Spleen (tissue), 11 donors: ENCODE measurements around the gene RNASEH2C. TPM values are rescaled to one million over a fixed set of nuclear protein-coding genes. Genes with fewer than 3 reads are reported as not detected.
A peak's percentile ranks its signal among the peaks of the same experiment; 100 is the strongest.
"Not testable (repeated sequence)": the region's sequence is repeated elsewhere in the genome, so short reads cannot be mapped to it uniquely, and the experiment has no call there.

Experiments
- DNase-seq: peaks from one replicate; pipeline ENCODE4 v3.0.0-alpha.2; 2020
- H3K27ac ChIP-seq, 8 donors: fragments of 200-600 bp; sonication (generic) in 7 of 8; 1 replicate in 4 of 8; 2 replicates in 4 of 8; pipeline versions ENCODE4 v1.5.0 to v1.8.0; 2016 to 2021; ENCODE audit warnings: inconsistent platforms in 4 of 8, mild to moderate bottlenecking in 4 of 8, moderate library complexity in 1 of 8
- H3K27me3 ChIP-seq, 7 donors: fragments of 200-600 bp; sonication (generic) in 6 of 7; replicated peaks in 1 of 7; 1 replicate in 4 of 7; 2 replicates in 3 of 7; pipeline versions ENCODE4 v1.5.0 to v1.8.0; 2016 to 2021; ENCODE audit warnings: inconsistent platforms in 3 of 7, mild to moderate bottlenecking in 1 of 7
- H3K36me3 ChIP-seq, 6 donors: fragments of 200-600 bp; sonication (generic) in 5 of 6; 1 replicate in 4 of 6; 2 replicates in 2 of 6; pipeline versions ENCODE4 v1.5.0 to v1.8.0; 2016 to 2021; ENCODE audit warnings: inconsistent platforms in 2 of 6
- H3K4me1 ChIP-seq, 6 donors: fragments of 200-600 bp; sonication (generic) in 5 of 6; 1 replicate in 3 of 6; 2 replicates in 3 of 6; pipeline versions ENCODE4 v1.5.0 to v1.8.0; 2016 to 2021; ENCODE audit warnings: inconsistent platforms in 3 of 6
- H3K4me3 ChIP-seq, 8 donors: fragments of 200-600 bp; sonication (generic) in 7 of 8; 1 replicate in 4 of 8; 2 replicates in 4 of 8; pipeline versions ENCODE4 v1.5.0 to v1.8.0; 2016 to 2021; ENCODE audit warnings: inconsistent platforms in 4 of 8, mild to moderate bottlenecking in 4 of 8, moderate library complexity in 2 of 8
- H3K9me3 ChIP-seq, 8 donors: fragments of 200-600 bp; sonication (generic) in 7 of 8; 1 replicate in 4 of 8; 2 replicates in 4 of 8; pipeline versions ENCODE4 v1.5.0 to v1.8.0; 2016 to 2021; ENCODE audit warnings: inconsistent platforms in 4 of 8
- CTCF ChIP-seq, 11 experiments: fragments of 200-600 bp in 7 of 11; fragments of 450-650 bp in 4 of 11; sonication (generic) in 4 of 11; IDR thresholded peaks in 8 of 11; conservative IDR thresholded peaks in 3 of 11; 1 replicate in 7 of 11; 2 replicates in 4 of 11; pipeline versions ENCODE4 v1.4.0 to v1.8.0; 2016 to 2021; ENCODE audit warnings: antibody characterized with exemption in 11 of 11, inconsistent platforms in 4 of 11, mild to moderate bottlenecking in 1 of 11
- POLR2A ChIP-seq, 3 donors: fragments of 450-650 bp; IDR thresholded peaks; one replicate each; pipeline ENCODE4 v1.5.1; 2017; ENCODE audit warnings: antibody characterized with exemption in 3 of 3, mild to moderate bottlenecking in 1 of 3
- POLR2AphosphoS5 ChIP-seq, 3 donors: sonication (generic); formaldehyde crosslinking; IDR thresholded peaks; one replicate each; pipeline ENCODE4 v1.5.1; 2017; ENCODE audit warnings: antibody characterized with exemption in 3 of 3
- WGBS, 5 donors: extraction: QIAGEN DNeasy Blood & Tissue Kit in 3 of 5; methylation state at CpG; one replicate each; pipeline versions ENCODE4 v1.1.5 to v1.1.7; 2013 to 2018; 5-methylcytosine and 5-hydroxymethylcytosine counted together
- intact Hi-C: fragments of 100-400 bp; cut with DNase I; formaldehyde crosslinking; loops from one replicate; pipeline ENCODE4 v1.15.0; 2023; ENCODE audit warnings: low total_unique reads
- polyA plus RNA-seq, 3 donors: library from polyadenylated mRNA; stranded (reverse); fragments of 200-250 nt; gene quantifications; one replicate each; pipeline ENCODE4 v1.2.1, GENCODE V29; 2013
- total RNA-seq, 7 donors: library from RNA; depleted of rRNA in 3 of 7; stranded (reverse); fragments of >200 nt in 3 of 7; fragmentation: NEBNext Ultra II Directional in 4 of 7; extraction: Animal tissue kit (Norgen Biotek cat#: 25700) in 4 of 7; gene quantifications; one replicate each; pipeline versions ENCODE4 v1.1.0 to v1.2.1, GENCODE V29; 2016 to 2021
- donor health status: healthy with polysubstance abuse.
- donor health status: DM: no; HTN: no; CAD: no; lungs with moderate emphysema.
- donor health status: DM: no; HTN: no; CAD: no.
- donor health status: Bipolar disorder and iron deficiency.
- donor health status: healthy.
- donor health status: DM: no; HTN: no; CAD: no.
- donor health status: DM: yes; HTN: yes; CAD: no.

RNASEH2C gene
- total and polyA plus RNA-seq, 10 donors: 51.0 to 141 (median 60.9) TPM

- Histone ChIP-seq H3K27ac (peak overlapping the region in 3 of 8 donors; percentile 1 to 47 (median 8)), H3K27me3 (no peaks in the 10 kb centered on the region), H3K36me3 (no peaks in the 10 kb centered on the region), H3K4me3 (no peak overlapping the region), H3K4me1 (no peaks in the 10 kb centered on the region), H3K9me3 (no peaks in the 10 kb centered on the region)
- WGBS, 5 donors: 68 to 91% (median 69%) methylated on average over 8 of the region's 8 CpGs
- intact Hi-C loops: no loop called here
- DNase-seq: no peak
- TF ChIP-seq POLR2AphosphoS5 (IDR thresholded peaks at IDR 0.05): peak in 1 of 3 donors; percentile 15
- no peak for TF ChIP-seq POLR2A (IDR thresholded peaks at IDR 0.05)
Observed at GRCh38 chr11:65685981-65686380, 34.6 kb downstream of the RNASEH2C start.

GRCh38 chr11:65683480-65683879 lies 37.1 kb downstream of the RNASEH2C start:
- DNase-seq, intact Hi-C loops: not testable (repeated sequence)
- 83 to 91% (median 88%) methylated on average over 6 of the region's 6 CpGs for WGBS, 5 donors

GRCh38 chr11:65680192-65680743 lies 40.3 kb downstream of the RNASEH2C start:
- no peaks in the 10 kb centered on the region for H3K27me3 ChIP-seq
- intact Hi-C loops: no loop called here

More at GRCh38 chr11:65683480-65683879, 37.1 kb downstream of the RNASEH2C start:
- not testable (repeated sequence) for H3K27me3 ChIP-seq, H3K27ac ChIP-seq, H3K4me3 ChIP-seq, H3K9me3 ChIP-seq, H3K36me3 ChIP-seq, H3K4me1 ChIP-seq

GRCh38 chr11:65672982-65673381 lies 47.6 kb downstream of the RNASEH2C start:
- no peak for TF ChIP-seq POLR2A (IDR thresholded peaks at IDR 0.05)
- TF ChIP-seq CTCF (IDR thresholded peaks at IDR 0.05 in 8 of 11, conservative IDR thresholded peaks at IDR 0.05 in 3 of 11): no peak
- H3K9me3 ChIP-seq: no peaks in the 10 kb centered on the region
- WGBS, 5 donors: 90 to 98% (median 96%) methylated on average over 1 to 2 of the region's 2 CpGs
- no peaks in the 10 kb centered on the region for H3K27me3 ChIP-seq
- DNase-seq: no peak
- no peaks in the 10 kb centered on the region for H3K36me3 ChIP-seq
- no peak overlapping the region for H3K4me3 ChIP-seq
- no peaks in the 10 kb centered on the region for H3K4me1 ChIP-seq
- H3K27ac ChIP-seq: no peak overlapping the region
- intact Hi-C loops: no loop called here

More at GRCh38 chr11:65680192-65680743, 40.3 kb downstream of the RNASEH2C start:
- H3K4me3 ChIP-seq: no peak overlapping the region
- peak overlapping the region in 5 of 8 donors; percentile 58 to 68 (median 62) for H3K27ac ChIP-seq
- WGBS, 5 donors: 55 to 64% (median 59%) methylated on average over 5 of the region's 5 CpGs
- H3K9me3 ChIP-seq: no peaks in the 10 kb centered on the region
- no peaks in the 10 kb centered on the region for H3K36me3 ChIP-seq
- TF ChIP-seq POLR2A (IDR thresholded peaks at IDR 0.05) (no peak), CTCF (IDR thresholded peaks at IDR 0.05 in 8 of 11, conservative IDR thresholded peaks at IDR 0.05 in 3 of 11) (no peak), POLR2AphosphoS5 (IDR thresholded peaks at IDR 0.05) (peak in 1 of 3 donors; percentile 65)
- DNase-seq: no peak
- H3K4me1 ChIP-seq: no peaks in the 10 kb centered on the region

- Histone ChIP-seq H3K36me3 (no peaks in the 10 kb centered on the region), H3K4me1 (no peaks in the 10 kb centered on the region), H3K9me3 (no peaks in the 10 kb centered on the region), H3K27me3 (no peaks in the 10 kb centered on the region), H3K4me3 (no peak overlapping the region), H3K27ac (no peak overlapping the region)
- TF ChIP-seq POLR2A (IDR thresholded peaks at IDR 0.05) (no peak), POLR2AphosphoS5 (IDR thresholded peaks at IDR 0.05) (no peak), CTCF (IDR thresholded peaks at IDR 0.05 in 8 of 11, conservative IDR thresholded peaks at IDR 0.05 in 3 of 11) (no peak)
- intact Hi-C loops: no loop called here
- no peak for DNase-seq
Observed at GRCh38 chr11:65672180-65672860, 48.3 kb downstream of the RNASEH2C start.
